Neural cell (in vitro differentiated cells): Measurements from ENCODE around the gene PLCL1. TPM values are rescaled to one million over a fixed set of nuclear protein-coding genes. Genes with fewer than 3 reads are reported as not detected.

Experiments used
- H2AFZ ChIP-seq: fragments of 200-600, 300-800 bp; sonication (generic), shearing (Covaris generic); 2 replicates; pipeline ENCODE4 v1.6.0; 2014; ENCODE audit warnings: low read depth, mild to moderate bottlenecking, antibody characterized with exemption, low read length, moderate library complexity
- H3F3A ChIP-seq: fragments of 200-600 bp; shearing (Covaris generic); 2 replicates; pipeline ENCODE4 v1.6.1; 2016; ENCODE audit warnings: mild to moderate bottlenecking, moderate library complexity, mixed read lengths, antibody characterized with exemption, low read length; ENCODE audit not compliant: insufficient read depth, poor library complexity, severe bottlenecking
- H3K27ac ChIP-seq: fragments of 200-600, 300-800 bp; sonication (generic), shearing (Covaris generic); 2 replicates; pipeline ENCODE4 v1.5.1; 2014; ENCODE audit warnings: mild to moderate bottlenecking, low read length, moderate library complexity
- H3K27me3 ChIP-seq: fragments of 300-800, 200-600 bp; sonication (generic), shearing (Covaris generic); 2 replicates; pipeline ENCODE4 v1.6.0; 2014; ENCODE audit warnings: mild to moderate bottlenecking, low read depth, low read length, moderate library complexity; ENCODE audit not compliant: insufficient read depth
- H3K36me3 ChIP-seq: fragments of 300-800, 200-600 bp; sonication (generic), shearing (Covaris generic); 2 replicates; pipeline ENCODE4 v1.5.1; 2014; ENCODE audit warnings: mild to moderate bottlenecking, antibody characterized with exemption, low read length, moderate library complexity; ENCODE audit not compliant: insufficient read depth
- H3K4me2 ChIP-seq: fragments of 300-800, 200-600 bp; sonication (generic), shearing (Covaris generic); 2 replicates; pipeline ENCODE4 v1.6.0; 2014; ENCODE audit warnings: mild to moderate bottlenecking, low read length
- H3K4me3 ChIP-seq: fragments of 300-800, 200-600 bp; sonication (generic), shearing (Covaris generic); 2 replicates; pipeline ENCODE4 v1.5.1; 2014; ENCODE audit warnings: mild to moderate bottlenecking, low read length, moderate library complexity
- H3K79me2 ChIP-seq: fragments of 200-600 bp; shearing (Covaris generic); replicated peaks from 2 replicates; pipeline ENCODE4 v1.6.0; 2014; ENCODE audit warnings: mild to moderate bottlenecking, low read length, moderate library complexity; ENCODE audit not compliant: insufficient read depth
- H3K9ac ChIP-seq: fragments of 300-800, 200-600 bp; sonication (generic), shearing (Covaris generic); 2 replicates; pipeline ENCODE4 v1.6.1; 2016; ENCODE audit warnings: mild to moderate bottlenecking, low read length, mixed read lengths
- H3K9me2 ChIP-seq: fragments of 200-600 bp; shearing (Covaris generic); 2 replicates; pipeline ENCODE4 v1.6.1; 2016; ENCODE audit warnings: mild to moderate bottlenecking, low read length, mixed read lengths; ENCODE audit not compliant: insufficient read depth
- H3K9me3 ChIP-seq: fragments of 200-600, 300-800 bp; sonication (generic), shearing (Covaris generic); 2 replicates; pipeline ENCODE4 v1.6.1; 2016; ENCODE audit warnings: mild to moderate bottlenecking, mixed run types, low read length, moderate library complexity, mixed read lengths
- H4K20me1 ChIP-seq: fragments of 200-600 bp; shearing (Covaris generic); 2 replicates; pipeline ENCODE4 v1.6.1; 2016; ENCODE audit warnings: mild to moderate bottlenecking, mixed run types; ENCODE audit not compliant: insufficient read depth
- EP300 ChIP-seq: fragments of 450-650 bp; conservative IDR thresholded peaks from 2 replicates; pipeline ENCODE4 v1.6.1; 2014; ENCODE audit warnings: antibody characterized with exemption, mild to moderate bottlenecking, moderate library complexity; ENCODE audit not compliant: poor library complexity, severe bottlenecking
- EZH2 ChIP-seq: fragments of 200-600, 300-800 bp; shearing (Covaris generic), sonication (generic); IDR thresholded peaks from 2 replicates; pipeline ENCODE4 v1.6.1; 2014; ENCODE audit warnings: antibody characterized with exemption, low read length, borderline replicate concordance, mild to moderate bottlenecking; ENCODE audit not compliant: insufficient read depth, poor library complexity, severe bottlenecking
- MXI1 ChIP-seq: fragments of 450-650 bp; conservative IDR thresholded peaks from 2 replicates; pipeline ENCODE4 v1.6.1; 2014; ENCODE audit warnings: antibody characterized with exemption, mild to moderate bottlenecking; ENCODE audit not compliant: poor library complexity, severe bottlenecking
- POLR2AphosphoS5 ChIP-seq: IDR thresholded peaks from 2 replicates; pipeline ENCODE4 v1.6.1; 2012
- RAD21 ChIP-seq: fragments of 450-650 bp; conservative IDR thresholded peaks from 2 replicates; pipeline ENCODE4 v1.6.1; 2014; ENCODE audit warnings: antibody characterized with exemption, mild to moderate bottlenecking, moderate library complexity
- SMC3 ChIP-seq: fragments of 450-650 bp; conservative IDR thresholded peaks from 2 replicates; pipeline ENCODE4 v1.6.1; 2014; ENCODE audit warnings: antibody characterized with exemption, mild to moderate bottlenecking, moderate library complexity; ENCODE audit not compliant: poor library complexity
- TAF1 ChIP-seq: IDR thresholded peaks from 2 replicates; pipeline ENCODE4 v1.6.1; 2012; ENCODE audit warnings: low read depth
- polyA plus RNA-seq: library from polyadenylated mRNA; depleted of rRNA; stranded (reverse); fragments of >200 nt; gene quantifications from 2 replicates; pipeline ENCODE4 v1.2.3, GENCODE V29; 2014
- TF ChIP-seq, protein P1 (sequence below): fragments of 450-650 bp; IDR thresholded peaks from 2 replicates; pipeline ENCODE4 v1.5.1; 2014; ENCODE audit warnings: antibody characterized with exemption, mild to moderate bottlenecking, moderate library complexity; ENCODE audit not compliant: poor library complexity, severe bottlenecking
- TF ChIP-seq, protein P2 (sequence below): IDR thresholded peaks from 2 replicates; pipeline ENCODE4 v1.6.1; 2012; ENCODE audit warnings: borderline replicate concordance

Gene PLCL1
- polyA plus RNA-seq, 1 donor from 2014 or later = 6.8 TPM

GRCh38 chr2:197870137-197870536 is 65.7 kb downstream of the PLCL1 start:
- Histone ChIP-seq H2AFZ (no peak overlapping the region), H3K27ac (no peak overlapping the region), H3K79me2 (no peaks in the 10 kb centered on the region), H4K20me1 (no peaks in the 10 kb centered on the region), H3K4me2 (no peak overlapping the region), H3K9ac (no peak overlapping the region), H3K4me3 (no peak overlapping the region), H3K9me3 (no peaks in the 10 kb centered on the region), H3F3A (no peaks in the 10 kb centered on the region), H3K9me2 (no peaks in the 10 kb centered on the region), H3K36me3 (no peaks in the 10 kb centered on the region), H3K27me3 (no peaks in the 10 kb centered on the region)
- no peak for TF ChIP-seq TAF1
- TF ChIP-seq, protein P1, sequence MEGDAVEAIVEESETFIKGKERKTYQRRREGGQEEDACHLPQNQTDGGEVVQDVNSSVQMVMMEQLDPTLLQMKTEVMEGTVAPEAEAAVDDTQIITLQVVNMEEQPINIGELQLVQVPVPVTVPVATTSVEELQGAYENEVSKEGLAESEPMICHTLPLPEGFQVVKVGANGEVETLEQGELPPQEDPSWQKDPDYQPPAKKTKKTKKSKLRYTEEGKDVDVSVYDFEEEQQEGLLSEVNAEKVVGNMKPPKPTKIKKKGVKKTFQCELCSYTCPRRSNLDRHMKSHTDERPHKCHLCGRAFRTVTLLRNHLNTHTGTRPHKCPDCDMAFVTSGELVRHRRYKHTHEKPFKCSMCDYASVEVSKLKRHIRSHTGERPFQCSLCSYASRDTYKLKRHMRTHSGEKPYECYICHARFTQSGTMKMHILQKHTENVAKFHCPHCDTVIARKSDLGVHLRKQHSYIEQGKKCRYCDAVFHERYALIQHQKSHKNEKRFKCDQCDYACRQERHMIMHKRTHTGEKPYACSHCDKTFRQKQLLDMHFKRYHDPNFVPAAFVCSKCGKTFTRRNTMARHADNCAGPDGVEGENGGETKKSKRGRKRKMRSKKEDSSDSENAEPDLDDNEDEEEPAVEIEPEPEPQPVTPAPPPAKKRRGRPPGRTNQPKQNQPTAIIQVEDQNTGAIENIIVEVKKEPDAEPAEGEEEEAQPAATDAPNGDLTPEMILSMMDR = no peak
- TF ChIP-seq, protein P2, sequence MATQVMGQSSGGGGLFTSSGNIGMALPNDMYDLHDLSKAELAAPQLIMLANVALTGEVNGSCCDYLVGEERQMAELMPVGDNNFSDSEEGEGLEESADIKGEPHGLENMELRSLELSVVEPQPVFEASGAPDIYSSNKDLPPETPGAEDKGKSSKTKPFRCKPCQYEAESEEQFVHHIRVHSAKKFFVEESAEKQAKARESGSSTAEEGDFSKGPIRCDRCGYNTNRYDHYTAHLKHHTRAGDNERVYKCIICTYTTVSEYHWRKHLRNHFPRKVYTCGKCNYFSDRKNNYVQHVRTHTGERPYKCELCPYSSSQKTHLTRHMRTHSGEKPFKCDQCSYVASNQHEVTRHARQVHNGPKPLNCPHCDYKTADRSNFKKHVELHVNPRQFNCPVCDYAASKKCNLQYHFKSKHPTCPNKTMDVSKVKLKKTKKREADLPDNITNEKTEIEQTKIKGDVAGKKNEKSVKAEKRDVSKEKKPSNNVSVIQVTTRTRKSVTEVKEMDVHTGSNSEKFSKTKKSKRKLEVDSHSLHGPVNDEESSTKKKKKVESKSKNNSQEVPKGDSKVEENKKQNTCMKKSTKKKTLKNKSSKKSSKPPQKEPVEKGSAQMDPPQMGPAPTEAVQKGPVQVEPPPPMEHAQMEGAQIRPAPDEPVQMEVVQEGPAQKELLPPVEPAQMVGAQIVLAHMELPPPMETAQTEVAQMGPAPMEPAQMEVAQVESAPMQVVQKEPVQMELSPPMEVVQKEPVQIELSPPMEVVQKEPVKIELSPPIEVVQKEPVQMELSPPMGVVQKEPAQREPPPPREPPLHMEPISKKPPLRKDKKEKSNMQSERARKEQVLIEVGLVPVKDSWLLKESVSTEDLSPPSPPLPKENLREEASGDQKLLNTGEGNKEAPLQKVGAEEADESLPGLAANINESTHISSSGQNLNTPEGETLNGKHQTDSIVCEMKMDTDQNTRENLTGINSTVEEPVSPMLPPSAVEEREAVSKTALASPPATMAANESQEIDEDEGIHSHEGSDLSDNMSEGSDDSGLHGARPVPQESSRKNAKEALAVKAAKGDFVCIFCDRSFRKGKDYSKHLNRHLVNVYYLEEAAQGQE = no peak
- no peak for TF ChIP-seq POLR2AphosphoS5
- TF ChIP-seq MXI1 = no peak
- TF ChIP-seq EZH2 = no peak
- TF ChIP-seq EP300 = no peak
- no peak for TF ChIP-seq SMC3
- TF ChIP-seq RAD21 = no peak

DNA sequence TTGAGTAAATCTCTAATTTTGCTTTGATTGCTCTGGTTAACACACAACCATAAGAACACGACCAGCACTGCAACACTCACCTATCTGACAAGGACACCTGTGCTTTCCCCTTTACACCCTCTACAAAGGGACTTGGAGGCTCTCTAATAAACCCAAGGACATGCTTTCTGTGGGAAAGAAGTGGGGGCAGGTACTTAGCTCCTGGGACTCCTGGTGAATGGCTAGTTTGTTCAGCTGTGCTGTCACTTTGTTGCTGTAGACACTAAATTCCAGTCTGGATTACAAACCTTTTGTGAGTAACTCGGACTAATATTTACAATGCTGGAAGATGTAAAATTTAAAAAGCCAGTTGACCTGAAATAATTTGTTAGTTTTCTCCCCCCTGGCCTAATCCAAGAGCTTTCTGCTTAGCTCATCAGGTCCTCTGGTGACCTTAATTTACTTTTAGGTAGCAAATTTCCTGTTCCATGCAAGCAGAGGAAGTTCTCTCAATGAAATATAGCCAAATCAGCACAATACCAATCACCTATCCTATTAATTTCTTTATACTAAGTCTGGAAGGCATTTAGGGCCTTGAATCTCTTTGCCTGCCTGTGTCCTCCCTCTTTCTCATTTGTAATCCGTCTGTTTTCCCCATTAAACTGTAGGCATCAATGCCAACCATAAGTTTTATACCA is 67.5 kb downstream of the PLCL1 start:
- Histone ChIP-seq H3K4me2 (no peak overlapping the region), H3K9me3 (no peaks in the 10 kb centered on the region), H3F3A (no peaks in the 10 kb centered on the region), H3K9me2 (no peaks in the 10 kb centered on the region), H3K27me3 (no peaks in the 10 kb centered on the region), H3K27ac (no peak overlapping the region), H3K36me3 (no peaks in the 10 kb centered on the region), H3K79me2 (no peaks in the 10 kb centered on the region), H3K4me3 (no peak overlapping the region), H2AFZ (no peak overlapping the region), H4K20me1 (no peaks in the 10 kb centered on the region), H3K9ac (no peak overlapping the region)
- no peak for TF ChIP-seq MXI1
- no peak for TF ChIP-seq SMC3
- TF ChIP-seq RAD21 = no peak
- TF ChIP-seq, protein P2 = no peak
- no peak for TF ChIP-seq TAF1
- TF ChIP-seq EP300 = no peak
- no peak for TF ChIP-seq EZH2
- no peak for TF ChIP-seq POLR2AphosphoS5
